Trophoblast cell (in vitro differentiated cells and primary cell): Measurements from ENCODE around the gene RAPGEF2.

ENCODE experiments used
- DNase-seq, 2 donors: peaks; one replicate each; pipeline ENCODE4 v3.0.0-alpha.2; 2016
- H2AFZ ChIP-seq: 2 replicates; pipeline ENCODE4 v1.6.1; 2013; ENCODE audit warnings: low read length, moderate library complexity, mild to moderate bottlenecking; ENCODE audit not compliant: insufficient read depth, poor library complexity
- H2AK5ac ChIP-seq: 2 replicates; pipeline ENCODE4 v1.6.1; 2013; ENCODE audit warnings: mild to moderate bottlenecking, low read length
- H2BK120ac ChIP-seq: 2 replicates; pipeline ENCODE4 v1.6.1; 2013; ENCODE audit warnings: low read length, mild to moderate bottlenecking, moderate library complexity; ENCODE audit not compliant: insufficient read depth, poor library complexity
- H2BK12ac ChIP-seq: 2 replicates; pipeline ENCODE4 v1.6.1; 2013; ENCODE audit warnings: mild to moderate bottlenecking, low read length, moderate library complexity
- H2BK5ac ChIP-seq: 2 replicates; pipeline ENCODE4 v1.6.1; 2013; ENCODE audit warnings: low read length, low read depth, moderate library complexity, mild to moderate bottlenecking; ENCODE audit not compliant: poor library complexity
- H3K14ac ChIP-seq: 2 replicates; pipeline ENCODE4 v1.6.1; 2013; ENCODE audit warnings: mild to moderate bottlenecking, low read length
- H3K18ac ChIP-seq: 2 replicates; pipeline ENCODE4 v1.6.1; 2013; ENCODE audit warnings: mild to moderate bottlenecking, low read length
- H3K23ac ChIP-seq: 2 replicates; pipeline ENCODE4 v1.6.1; 2013; ENCODE audit warnings: low read length
- H3K27ac ChIP-seq: 2 replicates; pipeline ENCODE4 v1.5.1; 2013; ENCODE audit warnings: low read depth, mild to moderate bottlenecking, inconsistent platforms, low read length, moderate library complexity
- H3K27me3 ChIP-seq: 2 replicates; pipeline ENCODE4 v1.6.1; 2013; ENCODE audit warnings: inconsistent platforms, mild to moderate bottlenecking, low read length, moderate library complexity; ENCODE audit not compliant: insufficient read depth
- H3K36me3 ChIP-seq, 2 experiments: 1 replicate in 1 of 2; 2 replicates in 1 of 2; pipeline ENCODE4 v1.6.1; 2013; ENCODE audit warnings: low read length in 2 of 2, mild to moderate bottlenecking in 2 of 2, moderate library complexity in 1 of 2; ENCODE audit not compliant: insufficient read depth in 2 of 2, control insufficient read depth in 1 of 2
- H3K4ac ChIP-seq: 2 replicates; pipeline ENCODE4 v1.6.1; 2013; ENCODE audit warnings: low read depth, mild to moderate bottlenecking, low read length, moderate library complexity
- H3K4me1 ChIP-seq, 2 experiments: 1 replicate in 1 of 2; 2 replicates in 1 of 2; pipeline ENCODE4 v1.6.1; 2013; ENCODE audit warnings: low read length in 2 of 2, mild to moderate bottlenecking in 2 of 2, moderate library complexity in 1 of 2; ENCODE audit not compliant: insufficient read depth in 2 of 2, control insufficient read depth in 1 of 2
- H3K4me2 ChIP-seq: 2 replicates; pipeline ENCODE4 v1.6.1; 2013; ENCODE audit warnings: inconsistent platforms, mild to moderate bottlenecking, low read length, moderate library complexity
- H3K4me3 ChIP-seq: 2 replicates; pipeline ENCODE4 v1.5.1; 2013; ENCODE audit warnings: mild to moderate bottlenecking, low read depth, low read length, inconsistent platforms
- H3K79me1 ChIP-seq: one replicate; pipeline ENCODE4 v1.6.1; 2013; ENCODE audit warnings: low read length
- H3K79me2 ChIP-seq: 2 replicates; pipeline ENCODE4 v1.6.1; 2013; ENCODE audit warnings: low read length, mild to moderate bottlenecking; ENCODE audit not compliant: control insufficient read depth, insufficient read depth, poor library complexity
- H3K9ac ChIP-seq: 2 replicates; pipeline ENCODE4 v1.6.1; 2013; ENCODE audit warnings: mild to moderate bottlenecking, low read length
- H3K9me3 ChIP-seq: 2 replicates; pipeline ENCODE4 v1.6.1; 2013; ENCODE audit warnings: low read depth, mild to moderate bottlenecking, control low read depth, inconsistent platforms, low read length; ENCODE audit not compliant: insufficient read depth
- H4K12ac ChIP-seq: 2 replicates; pipeline ENCODE4 v1.6.1; 2013; ENCODE audit warnings: low read depth, mild to moderate bottlenecking, low read length, moderate library complexity
- H4K8ac ChIP-seq: 2 replicates; pipeline ENCODE4 v1.6.1; 2013; ENCODE audit warnings: low read depth, mild to moderate bottlenecking, low read length, moderate library complexity
- H4K91ac ChIP-seq: one replicate; pipeline ENCODE4 v1.6.1; 2013; ENCODE audit warnings: low read depth, mild to moderate bottlenecking, low read length, moderate library complexity
- WGBS: extraction: QIAGEN DNeasy Blood & Tissue Kit; methylation state at CpG from one replicate; pipeline ENCODE4 v1.1.7; 2013; ENCODE audit warnings: missing lambda C conversion rate; ENCODE audit not compliant: insufficient read length, insufficient coverage; ENCODE audit errors: extremely low coverage; 5-methylcytosine and 5-hydroxymethylcytosine counted together

RAPGEF2 gene

DNA sequence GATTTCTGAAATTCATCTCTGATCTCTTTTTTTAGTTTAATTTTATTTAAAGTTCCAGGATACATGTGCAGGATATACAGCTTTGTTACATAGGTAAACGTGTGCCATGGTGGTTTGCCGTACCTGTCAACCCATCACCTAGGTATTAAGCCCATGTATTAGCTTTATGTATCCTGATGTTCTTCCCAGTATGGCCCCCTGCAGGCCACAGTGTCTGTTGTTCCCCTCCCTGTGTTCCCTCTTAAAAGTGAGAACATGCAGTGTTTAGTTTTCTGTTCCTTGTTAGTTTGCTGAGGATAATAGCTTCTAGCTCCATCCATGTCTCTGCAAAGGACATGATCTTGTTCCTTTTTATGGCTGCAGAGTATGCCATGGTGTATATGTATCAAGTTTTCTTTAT, 153.2 kb downstream of the RAPGEF2 start:
- Histone ChIP-seq H2BK120ac (no peak overlapping the region), H3K23ac (no peak overlapping the region), H2BK5ac (no peak overlapping the region), H3K9me3 (peaks cover 2% of the 10 kb centered on the region), H3K79me1 (no peaks in the 10 kb centered on the region), H4K8ac (no peak overlapping the region), H2AK5ac (no peak overlapping the region), H4K12ac (no peak overlapping the region), H3K4me2 (no peak overlapping the region), H2AFZ (no peak overlapping the region), H3K4me3 (no peak overlapping the region), H3K4ac (no peak overlapping the region), H3K9ac (no peak overlapping the region), H3K4me1 (no peaks in the 10 kb centered on the region), H3K36me3 (peaks cover 8 to 9% of the 10 kb centered on the region in 2 experiments), H3K14ac (no peak overlapping the region), H3K18ac (no peak overlapping the region), H2BK12ac (no peak overlapping the region), H4K91ac (no peak overlapping the region), H3K27ac (no peak overlapping the region), H3K79me2 (no peaks in the 10 kb centered on the region), H3K27me3 (no peaks in the 10 kb centered on the region)
- no peak for DNase-seq
- no CpG with 5 or more reads among the region's 2 CpGs for WGBS

DNA sequence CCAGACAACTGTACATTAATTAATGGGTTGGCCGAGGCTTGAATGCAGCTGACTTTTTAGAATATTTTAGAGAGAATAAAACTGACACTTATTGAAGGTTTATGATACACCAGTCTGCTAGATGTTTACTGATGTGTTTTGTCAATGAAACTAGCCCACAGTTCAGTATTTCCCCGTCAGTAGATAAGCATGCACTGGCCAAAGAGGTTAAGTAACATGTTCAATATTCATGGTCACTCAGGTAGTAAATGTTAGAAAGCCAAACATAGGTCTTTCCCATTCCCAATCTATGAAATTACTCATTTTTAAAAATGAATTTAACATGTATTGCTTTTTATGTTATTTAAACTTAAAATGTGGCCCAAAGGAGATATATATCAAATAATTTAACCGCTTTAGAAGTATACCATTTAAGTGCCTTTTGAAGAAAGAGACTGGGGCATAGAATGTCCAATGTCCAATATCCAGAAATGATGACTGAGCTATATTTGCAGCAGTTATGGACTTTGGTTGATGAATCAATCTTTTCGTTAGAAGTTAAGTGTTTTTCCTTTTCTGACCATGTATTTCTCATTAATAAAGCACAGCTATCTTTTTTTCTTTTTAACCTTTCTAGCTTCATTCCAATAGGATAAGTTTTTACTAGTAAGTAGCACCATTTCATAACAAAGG, 156.1 kb downstream of the RAPGEF2 start:
- no peak overlapping the region for H3K23ac ChIP-seq
- no CpG with 5 or more reads among the region's 4 CpGs for WGBS

DNA sequence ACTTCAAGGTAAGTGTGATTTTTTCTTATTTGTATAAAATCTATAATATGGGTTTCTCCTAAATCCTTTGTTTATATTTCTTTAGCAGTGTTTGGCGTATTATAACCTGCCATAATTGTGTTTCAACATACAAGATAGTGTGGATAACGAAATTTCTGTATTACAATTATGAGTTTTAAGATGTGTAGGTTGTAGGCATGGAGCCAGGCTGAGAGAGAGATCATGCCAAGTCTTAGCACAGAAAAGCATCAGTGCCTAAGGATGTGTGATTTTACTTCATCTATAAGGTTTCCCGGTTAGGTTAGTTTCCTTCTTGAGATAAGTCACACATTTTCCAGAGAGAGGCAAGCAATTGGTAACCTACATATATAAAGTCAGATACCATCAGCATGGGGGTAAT, 161.2 kb downstream of the RAPGEF2 start:
- no peaks in the 10 kb centered on the region for H3K9me3 ChIP-seq
- H3K27ac ChIP-seq = no peak overlapping the region
- no peak overlapping the region for H4K12ac ChIP-seq
- H2AK5ac ChIP-seq = no peak overlapping the region
- no peaks in the 10 kb centered on the region for H3K27me3 ChIP-seq
- no peak overlapping the region for H3K23ac ChIP-seq
- no peak overlapping the region for H3K4ac ChIP-seq
- H3K18ac ChIP-seq = no peak overlapping the region
- no peak overlapping the region for H4K8ac ChIP-seq
- H3K36me3 ChIP-seq = peaks cover 2% of the 10 kb centered on the region in 2 experiments
- H3K79me1 ChIP-seq = no peaks in the 10 kb centered on the region
- WGBS = no CpG with 5 or more reads among the region's 3 CpGs
- no peak overlapping the region for H3K14ac ChIP-seq
- no peaks in the 10 kb centered on the region for H3K79me2 ChIP-seq
- no peak overlapping the region for H2AFZ ChIP-seq
- H3K4me1 ChIP-seq = peaks cover 0 to 2% of the 10 kb centered on the region in 2 experiments
- H2BK5ac ChIP-seq = no peak overlapping the region
- no peak overlapping the region for H3K4me2 ChIP-seq
- H4K91ac ChIP-seq = no peak overlapping the region
- no peak for DNase-seq
- no peak overlapping the region for H3K4me3 ChIP-seq
- no peak overlapping the region for H2BK12ac ChIP-seq
- H3K9ac ChIP-seq = no peak overlapping the region
- no peak overlapping the region for H2BK120ac ChIP-seq

More for the DNA sequence above, 156.1 kb downstream of the RAPGEF2 start:
- DNase-seq = no peak
- H2BK120ac ChIP-seq = no peak overlapping the region
- no peaks in the 10 kb centered on the region for H3K79me1 ChIP-seq
- H3K4me2 ChIP-seq = no peak overlapping the region
- H2AK5ac ChIP-seq = no peak overlapping the region
- H2AFZ ChIP-seq = no peak overlapping the region
- H3K18ac ChIP-seq = no peak overlapping the region
- no peak overlapping the region for H3K14ac ChIP-seq
- H4K8ac ChIP-seq = no peak overlapping the region
- H3K4ac ChIP-seq = no peak overlapping the region
- no peak overlapping the region for H2BK12ac ChIP-seq
- H4K12ac ChIP-seq = no peak overlapping the region
- H3K27me3 ChIP-seq = no peaks in the 10 kb centered on the region
- no peak overlapping the region for H2BK5ac ChIP-seq
- no peaks in the 10 kb centered on the region for H3K9me3 ChIP-seq
- H3K27ac ChIP-seq = no peak overlapping the region
- H3K4me3 ChIP-seq = no peak overlapping the region
- no peaks in the 10 kb centered on the region for H3K79me2 ChIP-seq
- H3K36me3 ChIP-seq = peaks cover 0 to 4% of the 10 kb centered on the region in 2 experiments
- no peak overlapping the region for H4K91ac ChIP-seq
- no peak overlapping the region for H3K9ac ChIP-seq
- H3K4me1 ChIP-seq = no peaks in the 10 kb centered on the region

DNA sequence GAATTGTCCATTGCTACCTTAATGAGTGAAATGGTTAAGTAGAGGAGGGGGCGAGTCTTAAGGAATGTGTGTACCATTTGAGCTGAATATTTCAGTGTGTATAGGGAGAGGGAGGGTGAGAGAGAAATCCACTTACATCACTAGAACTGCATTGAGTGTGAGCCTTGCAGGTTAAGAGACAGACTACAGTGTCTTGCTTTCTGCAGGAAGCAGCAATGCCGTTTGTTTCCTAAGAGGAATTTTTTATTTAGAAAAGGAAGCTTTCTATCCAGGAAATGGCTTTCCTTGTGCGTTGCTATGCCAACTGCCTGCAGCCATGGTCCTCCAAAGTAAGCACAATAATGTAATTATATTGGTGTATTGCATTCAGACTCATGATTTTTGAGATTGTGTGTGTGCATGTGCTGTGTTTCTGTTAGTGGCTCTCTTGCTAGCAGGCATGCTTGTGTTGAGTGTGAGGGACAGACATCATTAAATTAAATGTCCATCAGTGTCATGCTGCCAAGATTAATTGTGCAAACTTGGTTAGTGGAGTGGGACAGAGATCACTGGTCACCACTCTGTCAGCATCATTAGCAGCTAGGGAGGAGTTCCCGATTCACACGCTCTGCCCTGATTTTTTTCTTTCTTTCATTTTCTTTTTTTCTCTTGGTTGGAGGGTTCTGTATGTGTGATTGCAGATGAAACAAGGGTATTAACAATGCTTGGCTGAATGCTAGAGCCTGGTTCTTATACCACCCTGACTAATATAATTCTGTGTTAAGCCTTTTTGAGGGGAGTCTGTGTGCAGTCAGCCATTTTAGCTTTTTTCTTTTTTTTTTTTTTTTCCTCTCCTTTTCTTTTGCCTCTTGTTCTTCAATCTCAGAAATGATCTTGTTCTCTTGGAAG, 164.3 kb downstream of the RAPGEF2 start:
- Histone ChIP-seq H3K23ac (peak overlapping the region; percentile 22), H3K36me3 (peaks cover 2% of the 10 kb centered on the region in 2 experiments)

More for the DNA sequence above, 164.3 kb downstream of the RAPGEF2 start:
- Histone ChIP-seq H3K4me1 (peaks cover 0 to 2% of the 10 kb centered on the region in 2 experiments), H4K12ac (no peak overlapping the region), H3K27ac (no peak overlapping the region), H3K18ac (no peak overlapping the region), H3K4ac (no peak overlapping the region), H3K4me3 (no peak overlapping the region), H3K79me1 (no peaks in the 10 kb centered on the region), H3K79me2 (no peaks in the 10 kb centered on the region), H2BK120ac (no peak overlapping the region), H3K27me3 (no peaks in the 10 kb centered on the region), H4K8ac (no peak overlapping the region), H2AK5ac (no peak overlapping the region), H2AFZ (no peak overlapping the region), H4K91ac (no peak overlapping the region), H3K9ac (no peak overlapping the region), H3K14ac (no peak overlapping the region), H3K4me2 (no peak overlapping the region), H2BK12ac (no peak overlapping the region), H3K9me3 (no peaks in the 10 kb centered on the region), H2BK5ac (no peak overlapping the region)
- WGBS = no CpG with 5 or more reads among the region's 5 CpGs
- no peak for DNase-seq
